Panc1 (cell line): ENCODE data around the gene UNC119B. TPM values are rescaled to one million over a fixed set of nuclear protein-coding genes. Genes with fewer than 3 reads are reported as not detected.

Source experiments
- ATAC-seq: fragments of 200-7000 bp; cut with Tn5 transposase; 2 replicates; pipeline ENCODE4 v1.9.1; 2020; ENCODE audit warnings: mild to moderate bottlenecking, moderate library complexity
- BruUV-seq: library from RNA; stranded (reverse); fragments of 400-500 nt; replicated peaks from 2 replicates; lab custom pipeline; 2021; lab: Mats Ljungman, UMichigan
- CTCF ChIA-PET: fragments of 300-600 bp; sonication (Branson Sonifier 250); formaldehyde crosslinking; loops from one replicate; lab custom pipeline; 2022; ENCODE audit warnings: antibody characterized with exemption; lab: Charles Lee
- POLR2A ChIA-PET: fragments of 300-600 bp; sonication (Branson Sonifier 250); formaldehyde crosslinking; loops from one replicate; lab custom pipeline; 2022; ENCODE audit warnings: antibody characterized with exemption; lab: Charles Lee
- DNase-seq: peaks from one replicate; pipeline ENCODE4 v3.0.0-alpha.2; 2010; ENCODE audit warnings: low read depth, low spot score
- H3K27ac ChIP-seq: 2 replicates; pipeline ENCODE4 v1.5.1; 2011; ENCODE audit warnings: mild to moderate bottlenecking, low read length, inconsistent platforms
- H3K27me3 ChIP-seq: fragments of 200-500 bp; sonication (Bioruptor generic); 2 replicates; pipeline ENCODE4 v1.6.0; 2014; ENCODE audit warnings: low read length, inconsistent platforms; ENCODE audit not compliant: control insufficient read depth, insufficient read depth
- H3K36me3 ChIP-seq: fragments of 200-500 bp; sonication (Bioruptor generic); 2 replicates; pipeline ENCODE4 v1.5.1; 2014; ENCODE audit warnings: inconsistent platforms, mild to moderate bottlenecking, low read length, moderate library complexity; ENCODE audit not compliant: control insufficient read depth, insufficient read depth
- H3K4me1 ChIP-seq: 2 replicates; pipeline ENCODE4 v1.5.1; 2011; ENCODE audit warnings: inconsistent platforms, mild to moderate bottlenecking, low read length, moderate library complexity; ENCODE audit not compliant: control insufficient read depth, insufficient read depth
- H3K4me3 ChIP-seq, 2 experiments: 2 replicates each; pipeline ENCODE4 v1.5.1; 2011 to 2012; ENCODE audit warnings: low read depth in 2 of 2, low read length in 2 of 2, mild to moderate bottlenecking in 2 of 2, inconsistent platforms in 1 of 2, moderate library complexity in 1 of 2
- H3K9me3 ChIP-seq: fragments of 200-500 bp; sonication (Bioruptor generic); 2 replicates; pipeline ENCODE4 v1.5.1; 2014; ENCODE audit warnings: low read depth, mild to moderate bottlenecking, inconsistent platforms, low read length, moderate library complexity; ENCODE audit not compliant: control insufficient read depth, insufficient read depth
- CTCF ChIP-seq: fragments of 450-650 bp; IDR thresholded peaks from 2 replicates; pipeline ENCODE4 v1.5.1; 2017; ENCODE audit warnings: mild to moderate bottlenecking
- POLR2AphosphoS5 ChIP-seq: IDR thresholded peaks from 2 replicates; pipeline ENCODE4 v1.6.1; 2012; ENCODE audit warnings: mild to moderate bottlenecking, low read depth, low read length, moderate library complexity
- REST ChIP-seq, 2 experiments: IDR thresholded peaks; 2 replicates each; pipeline ENCODE4 v1.6.1; 2011 to 2012; ENCODE audit warnings: low read depth in 2 of 2, control low read depth in 1 of 2, low read length in 1 of 2, mild to moderate bottlenecking in 1 of 2, moderate library complexity in 1 of 2; ENCODE audit not compliant: insufficient read depth in 1 of 2
- SIN3A ChIP-seq: IDR thresholded peaks from 2 replicates; pipeline ENCODE4 v1.6.1; 2012; ENCODE audit warnings: low read depth, mild to moderate bottlenecking, low read length, moderate library complexity, borderline replicate concordance; ENCODE audit not compliant: insufficient read depth
- TCF7L2 ChIP-seq: IDR thresholded peaks from 2 replicates; pipeline ENCODE4 v1.6.1; 2011; ENCODE audit warnings: mild to moderate bottlenecking, low read depth, low read length, inconsistent platforms
- in situ Hi-C: cut with HindIII; loops from 2 replicates; pipeline ENCODE4 v1.10.0; 2016; ENCODE audit warnings: low sequenced_read_pairs, low pct_unique_long_range_greater_than_20kb
- intact Hi-C: fragments of 100-400 bp; cut with micrococcal nuclease; formaldehyde crosslinking; loops from one replicate; pipeline ENCODE4 v1.10.0; 2022; ENCODE audit not compliant: unreplicated experiment
- total RNA-seq: library from RNA; stranded (reverse); gene quantifications from one replicate; pipeline ENCODE4 v1.2.1, GENCODE V29; 2021; ENCODE audit not compliant: unreplicated experiment

The UNC119B gene
- total RNA-seq, 1 experiment from 2014 or later: 26.0 TPM

GRCh38 chr12:120757226-120757742 lies 47.0 kb downstream of the UNC119B start:
- TF ChIP-seq REST (IDR thresholded peaks at IDR 0.05; ENCODE audit: insufficient read depth in 1 of 2, low read depth in 2 of 2, low read length in 1 of 2) (no peak), SIN3A (no peak), CTCF (no peak), TCF7L2 (no peak), POLR2AphosphoS5 (no peak)
- ChIA-PET CTCF (interaction anchor here (0.6 kb wide), 1 partner anchor 1366 kb away, joined by 3 read pairs; no protein-coding TSS in a partner anchor), POLR2A (no interaction called here)
- in situ Hi-C loops (no loop called here), intact Hi-C loops (loop anchor here (10.0 kb wide), 1 partner anchor 218 kb away; the partner anchor contains the start of gene HNF1A)
- no peak overlapping the region for H3K4me3 ChIP-seq
- no peaks in the 10 kb centered on the region for H3K9me3 ChIP-seq
- no TSS peak for BruUV-seq
- H3K36me3 ChIP-seq: no peaks in the 10 kb centered on the region
- DNase-seq (no peak), ATAC-seq (no peak)
- no peaks in the 10 kb centered on the region for H3K4me1 ChIP-seq
- no peaks in the 10 kb centered on the region for H3K27me3 ChIP-seq
- no peak overlapping the region for H3K27ac ChIP-seq

GRCh38 chr12:120757949-120758348 lies 47.7 kb downstream of the UNC119B start:
- DNase-seq: no peak
- Histone ChIP-seq H3K27me3 (no peaks in the 10 kb centered on the region), H3K36me3 (no peaks in the 10 kb centered on the region), H3K9me3 (no peaks in the 10 kb centered on the region), H3K4me1 (no peaks in the 10 kb centered on the region), H3K4me3 (no peak overlapping the region), H3K27ac (no peak overlapping the region)
- intact Hi-C loops (loop anchor here (10.0 kb wide), 1 partner anchor 217 kb away; the partner anchor contains the start of gene HNF1A), in situ Hi-C loops (no loop called here)
- TF ChIP-seq POLR2AphosphoS5: no peak
- no peak for TF ChIP-seq CTCF
- TF ChIP-seq TCF7L2: no peak
- no peak for TF ChIP-seq REST (IDR thresholded peaks at IDR 0.05; ENCODE audit: insufficient read depth in 1 of 2, low read depth in 2 of 2, low read length in 1 of 2)
- TF ChIP-seq SIN3A: no peak
- BruUV-seq: no TSS peak
- ATAC-seq: no peak
- CTCF ChIA-PET: no interaction called here
- POLR2A ChIA-PET: no interaction called here
